ENCODE data around the gene ADAMTS3.

The ADAMTS3 gene

GRCh38 chr4:72275381-72275780 lies 293.6 kb downstream of the ADAMTS3 start:
- no peak for DNase-seq

- no peak for DNase-seq
Observed at GRCh38 chr4:72274251-72274650, 294.8 kb downstream of the ADAMTS3 start.

GRCh38 chr4:72255269-72255668 lies 313.8 kb downstream of the ADAMTS3 start:
- DNase-seq: no peak

- no peak for DNase-seq
Observed at GRCh38 chr4:72243641-72244040, 325.4 kb downstream of the ADAMTS3 start.

- DNase-seq: no peak
Observed at GRCh38 chr4:72239487-72240116, 329.4 kb downstream of the ADAMTS3 start.

Measured in NCI-H1436 (cell line).